Middle frontal gyrus (tissue), 1 donor: ENCODE measurements around the gene LUZP1.

Experiments used
- DNase-seq: peaks from one replicate; pipeline ENCODE4 v3.0.0-alpha.2; 2015; ENCODE audit warnings: low spot score; ENCODE audit errors: extremely low spot score

The LUZP1 gene

DNA sequence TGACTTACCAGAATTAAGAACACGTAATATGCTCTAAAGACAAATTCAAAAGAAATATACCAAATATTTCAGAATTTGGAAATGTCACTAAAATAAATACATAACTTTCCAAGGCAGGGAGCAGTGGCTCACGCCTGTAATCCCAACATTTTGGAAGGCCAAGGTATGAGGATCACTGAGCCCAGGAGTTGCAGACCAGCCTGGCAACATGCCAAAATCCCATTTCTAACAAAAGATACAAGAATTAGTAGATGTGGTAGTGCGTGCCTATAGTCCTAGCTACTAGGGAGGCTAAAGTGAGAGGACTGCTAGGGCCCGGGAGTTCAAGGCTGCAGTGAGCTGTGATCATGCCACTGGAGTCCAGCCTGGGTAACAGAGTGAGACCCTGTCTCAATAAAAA is 11.7 kb downstream of the LUZP1 start:
- no peak for DNase-seq

DNA sequence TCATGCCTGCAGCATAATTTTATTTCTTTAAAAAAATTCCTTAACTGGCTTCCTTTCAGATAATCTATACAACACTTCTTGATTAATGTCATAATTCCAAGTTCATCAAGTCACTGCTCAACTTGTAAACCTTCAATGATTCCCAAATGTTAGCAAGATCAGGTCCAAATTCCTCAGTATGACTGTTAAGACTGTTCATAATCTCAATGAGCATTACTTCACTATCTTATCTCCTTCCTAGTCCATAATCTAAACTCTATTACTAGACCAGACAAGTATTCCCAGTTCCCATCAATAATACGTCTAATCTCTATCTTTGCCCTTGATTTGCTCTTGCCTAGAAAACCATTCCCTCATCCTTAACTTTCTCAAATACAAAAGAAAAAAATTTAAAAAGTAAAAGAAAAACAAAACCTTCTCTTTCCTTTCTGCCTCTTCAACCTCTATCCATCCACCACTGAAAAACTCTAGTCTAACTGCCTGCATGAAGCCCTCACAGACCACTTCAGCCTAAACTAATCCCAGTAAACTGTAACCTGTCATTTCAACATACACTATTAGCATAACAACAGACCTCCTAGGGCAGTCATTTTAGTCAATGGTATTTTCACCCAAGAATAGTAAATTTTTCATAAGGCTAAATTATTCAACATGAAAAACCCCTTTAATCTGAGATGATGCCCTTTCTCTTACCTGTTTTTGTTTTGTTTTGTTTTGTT is 15.5 kb downstream of the LUZP1 start:
- no peak for DNase-seq

DNA sequence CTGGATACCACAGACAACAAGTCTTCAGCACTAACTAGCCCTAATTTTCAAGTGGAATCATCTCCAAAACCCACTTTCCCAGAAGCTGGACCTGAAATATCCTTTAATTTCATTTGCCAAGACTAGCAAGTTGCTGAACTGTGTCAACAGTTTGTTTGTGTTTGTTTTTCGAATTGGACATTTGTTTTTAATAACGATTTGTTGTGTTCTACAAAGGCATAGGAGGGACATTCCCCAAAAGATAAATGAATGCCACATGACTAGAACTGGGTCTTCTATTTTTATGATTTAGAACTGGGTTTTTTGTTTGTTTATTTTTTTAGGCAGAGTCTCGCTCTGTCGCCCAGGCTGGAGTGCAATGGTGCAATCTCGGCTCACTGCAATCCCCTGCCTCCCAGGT is 17.9 kb downstream of the LUZP1 start:
- DNase-seq = no peak

- DNase-seq = no peak
These were observed 18.5 kb downstream of the LUZP1 start for GRCh38 chr1:23150125-23150524.

DNA sequence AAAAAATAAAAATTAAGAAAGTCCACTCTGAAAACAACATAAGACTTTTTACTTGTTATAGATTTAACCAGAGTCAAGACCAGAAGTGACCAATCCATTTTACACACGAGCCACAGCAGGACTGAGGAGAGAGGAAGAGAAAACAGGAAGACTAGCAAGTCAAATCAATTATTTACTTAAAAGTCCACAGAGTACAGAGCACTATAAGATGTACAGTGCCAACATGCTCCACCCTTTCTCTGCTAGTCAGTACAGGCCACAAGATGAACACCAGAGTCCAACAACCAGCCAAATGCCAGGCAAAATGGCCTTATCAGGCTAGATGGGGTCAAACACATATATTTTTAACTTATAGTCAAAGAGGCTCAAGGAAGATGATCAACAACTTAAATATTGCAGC is 19.5 kb downstream of the LUZP1 start:
- DNase-seq = no peak

DNA sequence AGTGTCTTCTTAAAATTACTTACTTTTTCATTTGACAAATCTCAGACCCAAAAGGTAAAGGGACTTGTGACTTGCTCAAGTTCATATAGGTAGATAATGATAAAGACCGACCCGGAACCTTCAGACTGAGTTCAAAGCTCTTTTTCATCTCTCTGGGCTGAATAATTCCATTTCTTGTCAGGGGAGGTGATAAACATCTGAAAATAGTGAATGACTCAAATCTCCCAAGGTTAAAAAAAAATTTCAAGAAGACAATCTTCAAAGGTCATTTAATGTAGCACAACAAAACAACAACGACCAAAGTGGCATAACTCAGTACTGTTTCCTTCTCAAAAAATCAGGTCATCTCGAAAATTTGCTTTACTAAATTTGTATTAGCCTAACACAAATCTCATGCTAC is 20.6 kb downstream of the LUZP1 start:
- no peak for DNase-seq

DNA sequence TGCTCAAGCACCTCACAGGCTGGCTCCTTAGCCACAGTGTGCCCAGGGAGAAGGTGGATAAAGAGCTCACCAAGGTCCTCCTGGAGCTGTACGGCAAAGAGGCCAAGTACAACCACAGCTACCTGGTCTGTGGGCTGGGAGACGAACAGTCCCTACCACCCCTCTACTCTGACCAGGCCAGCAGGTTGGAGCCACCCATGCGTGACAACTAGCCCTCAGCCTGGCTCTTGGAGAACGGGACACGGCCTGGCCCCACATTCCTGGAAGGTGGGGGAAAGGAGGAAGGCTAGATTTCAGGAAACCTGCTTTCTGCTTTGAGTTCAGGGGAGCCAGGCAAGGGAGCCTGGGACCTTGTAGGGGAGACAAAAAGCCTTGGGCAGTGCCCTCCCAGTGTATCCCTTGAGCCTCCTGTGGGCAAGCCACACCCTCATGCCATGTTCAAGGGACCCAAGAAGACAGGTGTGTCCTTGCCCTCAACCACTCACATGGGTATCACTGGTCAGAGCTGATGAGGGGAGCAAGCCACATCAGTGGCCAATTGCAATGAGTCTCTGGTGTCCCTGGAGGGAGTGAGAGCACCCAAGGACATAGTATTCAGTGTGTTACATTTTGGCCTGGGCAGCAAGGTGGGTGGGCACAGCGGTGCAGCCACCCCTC is 27.6 kb downstream of the LUZP1 start:
- DNase-seq = no peak

GRCh38 chr1:23135268-23135667 is 33.4 kb downstream of the LUZP1 start:
- DNase-seq = no peak

DNA sequence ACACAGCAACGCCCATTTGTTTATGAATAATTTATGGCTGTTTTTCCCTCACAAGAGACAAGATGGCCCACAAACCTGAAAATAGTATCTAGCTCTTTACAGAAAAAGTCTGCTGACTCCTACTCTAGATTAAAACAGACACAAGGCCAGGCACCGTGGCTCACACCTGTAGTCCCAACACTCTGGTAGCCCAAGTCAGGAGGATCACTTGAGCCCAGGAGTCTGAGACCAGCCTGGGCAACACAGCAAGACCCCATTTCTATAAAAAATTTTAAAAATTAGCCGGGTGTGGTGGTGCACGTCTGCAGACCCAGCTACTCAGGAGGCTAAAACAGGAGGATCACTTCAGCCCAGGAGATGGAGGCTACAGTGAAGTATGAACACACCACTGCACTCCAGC is 34.6 kb downstream of the LUZP1 start:
- no peak for DNase-seq

DNA sequence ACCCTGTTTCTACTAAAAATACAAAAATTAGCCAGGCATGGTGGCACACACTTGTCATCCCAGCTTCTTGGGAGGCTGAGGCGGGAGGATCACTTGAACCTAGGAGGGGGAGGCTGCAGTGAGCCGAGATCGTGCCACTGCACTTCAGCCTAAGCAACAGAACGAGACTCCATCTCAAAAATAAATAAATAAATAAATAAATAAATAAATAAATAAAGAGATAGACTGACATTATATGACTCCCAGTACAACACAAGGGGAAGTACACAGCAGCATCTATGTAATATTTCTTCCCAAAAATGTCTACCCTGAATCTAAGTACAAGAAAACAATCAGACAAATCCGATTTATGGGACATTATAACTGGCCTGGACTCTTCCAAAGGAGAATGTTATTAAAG is 35.1 kb downstream of the LUZP1 start:
- DNase-seq = no peak

DNA sequence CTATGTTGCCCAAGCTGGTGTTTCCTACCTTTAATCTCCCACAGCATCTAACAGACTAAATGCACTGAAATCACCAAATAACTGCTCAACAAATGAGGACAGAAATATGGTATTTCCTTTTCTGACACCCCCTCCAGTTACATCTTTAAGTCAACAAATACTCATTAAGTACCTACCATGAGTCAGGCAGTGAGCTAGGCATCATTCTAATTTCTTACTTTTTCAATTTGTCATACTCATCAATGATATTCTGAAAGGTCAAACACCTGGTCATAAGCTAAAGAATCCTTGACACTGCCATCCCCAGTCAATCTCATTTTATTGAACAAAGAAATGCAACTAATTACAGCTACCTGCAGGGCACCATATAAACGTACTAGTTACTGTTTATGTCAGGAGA is 36.6 kb downstream of the LUZP1 start:
- DNase-seq = no peak

DNA sequence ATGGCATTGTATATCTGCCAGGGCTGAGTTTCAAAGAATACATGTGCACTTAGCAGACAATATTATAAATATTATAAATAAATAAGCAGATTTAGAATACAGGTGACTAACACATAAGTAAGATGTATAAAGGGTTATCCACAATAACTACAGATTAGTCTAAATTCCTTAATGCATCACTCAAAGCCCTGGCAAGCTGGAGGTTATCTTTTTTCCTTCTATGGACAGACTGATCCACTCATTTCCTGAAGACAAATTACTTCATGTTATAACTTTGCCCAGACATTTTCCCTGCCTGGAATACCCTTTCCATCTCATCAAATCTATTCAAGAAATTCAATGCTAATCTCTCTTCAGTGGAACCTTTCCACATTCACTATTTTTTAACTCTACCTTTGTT is 38.8 kb downstream of the LUZP1 start:
- no peak for DNase-seq

DNA sequence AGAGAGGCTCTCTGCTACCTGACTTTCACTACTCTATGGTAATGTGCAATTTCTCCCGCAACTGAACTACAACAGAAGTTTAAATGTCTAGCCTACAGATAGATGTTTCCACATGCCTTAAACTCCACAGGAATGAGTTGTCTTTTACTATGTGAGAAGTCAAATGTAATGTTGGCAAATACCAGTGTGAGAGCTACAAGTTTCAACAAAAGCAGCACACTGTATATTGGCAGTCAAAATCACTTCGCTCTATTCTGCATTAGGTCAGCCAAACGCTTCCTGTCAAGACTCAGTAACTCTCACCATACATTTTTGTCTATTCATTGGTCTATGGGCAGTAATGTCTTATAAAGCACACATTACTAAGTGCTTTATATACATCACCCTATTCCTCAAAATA is 41.9 kb downstream of the LUZP1 start:
- no peak for DNase-seq

DNA sequence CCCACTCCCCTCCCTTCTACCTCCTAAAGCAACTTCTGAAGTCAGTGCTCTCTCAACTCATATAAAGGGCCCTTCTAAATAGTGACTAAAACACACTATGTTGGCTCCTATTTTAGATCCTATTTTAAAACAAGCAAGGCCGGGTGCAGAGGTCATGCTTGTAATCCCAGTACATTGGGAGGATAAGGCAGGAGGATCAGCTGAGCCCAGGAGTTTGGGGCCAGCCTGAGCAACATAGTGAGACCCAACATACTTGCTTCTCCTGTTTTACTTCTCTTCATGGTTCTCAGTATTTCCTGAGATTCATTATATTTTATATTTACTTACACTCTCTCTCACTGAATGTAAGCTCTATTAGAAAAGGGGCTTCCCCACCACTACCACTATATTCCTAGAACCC is 42.5 kb downstream of the LUZP1 start:
- DNase-seq = no peak

- DNase-seq = no peak
These were observed 43.2 kb downstream of the LUZP1 start for GRCh38 chr1:23125489-23125888.

DNA sequence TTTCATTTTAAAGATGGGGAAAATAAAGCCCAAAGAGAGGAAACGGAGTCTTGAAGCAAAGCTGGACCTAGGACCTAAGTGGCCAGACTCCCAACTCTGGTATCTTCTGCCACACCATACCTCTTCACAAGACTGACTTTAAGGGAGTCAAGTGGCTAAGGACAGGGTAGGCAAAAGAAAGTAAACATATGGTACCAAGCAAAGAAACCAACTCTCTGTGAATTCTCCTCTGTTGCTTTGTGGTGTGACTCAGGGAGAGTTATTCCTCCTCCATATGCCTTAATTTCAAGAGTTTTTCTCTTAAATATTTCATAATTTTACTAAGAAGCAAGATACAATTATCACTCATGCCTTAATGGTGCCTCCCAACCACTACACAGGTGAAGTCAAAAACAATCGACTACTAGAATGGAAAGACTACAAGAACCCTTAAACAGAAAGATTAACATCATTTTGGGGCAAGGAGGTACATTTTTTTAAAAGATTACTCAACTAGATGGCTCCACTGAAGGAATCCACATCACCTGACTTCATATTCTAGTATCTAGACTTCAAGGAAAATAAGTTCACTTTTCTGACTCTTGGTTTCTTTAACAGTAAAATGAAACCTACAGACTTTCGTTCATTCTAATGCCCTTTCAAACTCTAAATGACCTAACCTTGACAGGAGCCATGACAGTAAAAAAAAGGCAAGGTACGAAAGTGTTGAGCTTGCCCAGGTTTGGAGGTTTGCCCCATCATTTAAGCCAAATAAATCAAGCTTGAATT is 44.2 kb downstream of the LUZP1 start:
- DNase-seq = no peak

- no peak for DNase-seq
These were observed 45.1 kb downstream of the LUZP1 start for GRCh38 chr1:23123528-23123927.

DNA sequence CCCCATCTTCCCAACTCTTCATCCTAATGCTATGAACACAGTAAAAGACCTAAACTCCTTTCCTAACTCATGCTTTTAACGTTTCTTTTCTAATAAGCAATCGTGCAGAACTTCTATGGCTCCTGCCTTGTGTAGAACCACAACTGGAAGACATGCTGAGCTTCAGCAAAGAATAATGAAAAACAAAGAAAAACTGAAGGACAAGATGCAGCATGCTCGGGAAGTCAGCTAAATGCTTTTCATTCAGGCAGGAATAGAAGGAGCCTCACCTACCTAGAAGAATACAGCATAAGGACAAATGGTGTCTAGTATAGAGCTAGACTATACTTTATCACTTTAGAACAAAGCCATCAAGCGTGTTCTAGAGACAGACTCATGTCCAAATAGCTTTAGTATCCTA is 45.9 kb downstream of the LUZP1 start:
- no peak for DNase-seq

- no peak for DNase-seq
These were observed 46.5 kb downstream of the LUZP1 start for GRCh38 chr1:23122023-23122748.

DNA sequence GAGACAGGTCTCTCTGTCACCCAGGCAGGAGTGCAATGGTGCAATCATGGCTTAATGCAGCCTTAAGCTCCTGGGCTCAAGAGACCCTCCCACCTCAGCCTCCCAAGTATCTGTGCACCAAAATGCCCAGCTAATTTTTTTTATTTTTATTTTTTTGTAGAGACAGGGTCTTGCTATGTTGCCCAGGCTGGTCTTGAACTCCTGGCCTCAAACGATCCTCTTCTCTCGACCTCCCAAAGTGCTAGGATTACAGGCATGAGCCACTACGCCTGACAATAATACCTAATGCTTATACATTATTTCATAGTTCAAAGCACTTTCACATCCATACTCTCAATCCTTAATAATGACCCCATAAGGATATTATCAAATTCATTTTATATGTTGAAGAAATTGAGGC is 48.3 kb downstream of the LUZP1 start:
- DNase-seq = no peak

DNA sequence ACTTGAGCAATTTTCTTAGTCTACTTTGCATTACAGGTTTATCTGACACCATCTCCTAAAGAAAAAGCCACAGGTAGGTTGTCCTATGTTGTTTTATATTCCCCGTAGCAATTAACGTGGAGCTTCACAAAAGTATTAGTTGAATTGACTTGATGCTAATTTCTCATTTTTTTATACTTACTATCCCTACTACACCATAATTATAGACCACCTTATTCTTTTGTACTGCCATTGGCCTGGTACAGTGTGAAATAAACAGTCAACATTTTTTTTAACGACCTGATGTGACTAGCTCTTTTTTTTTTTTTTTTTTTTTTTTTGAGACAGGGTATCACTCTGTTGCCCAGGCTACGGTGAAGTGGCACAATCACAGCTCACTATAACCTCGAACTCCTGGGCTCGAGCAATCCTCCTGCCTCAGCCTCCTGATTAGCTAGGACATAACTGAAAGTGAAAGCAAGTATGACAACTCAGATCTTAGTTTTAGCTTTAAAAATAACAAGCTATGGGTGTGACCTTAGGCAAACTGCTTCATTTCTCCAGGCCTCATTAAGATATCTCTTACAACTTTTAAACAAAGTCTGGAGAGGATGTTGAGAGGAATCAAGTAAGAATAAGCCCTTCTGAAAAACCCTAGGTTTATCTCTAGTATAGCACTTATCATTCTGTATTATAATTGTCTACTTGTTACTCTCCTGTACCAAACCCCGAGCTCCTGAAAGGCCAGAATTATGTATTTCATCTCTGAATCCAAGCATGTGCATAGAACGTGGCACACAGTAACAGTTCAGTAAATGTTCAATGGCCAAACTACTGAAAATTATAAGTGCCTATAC is 49.5 kb downstream of the LUZP1 start:
- no peak for DNase-seq
